HepG2 (cell line): ENCODE measurements around the gene MORN3.
"Not testable (repeated sequence)": the region's sequence is repeated elsewhere in the genome, so short reads cannot be mapped to it uniquely, and the experiment has no call there.

Experiments
- GLI4 ChIP-seq: sonication (generic); formaldehyde crosslinking; IDR thresholded peaks from 2 replicates; pipeline ENCODE4 v1.5.1; 2020; ENCODE audit warnings: missing genetic modification reagents, mild to moderate bottlenecking, moderate library complexity, borderline replicate concordance
- POLR2A ChIP-seq, 2 experiments: IDR thresholded peaks; 2 replicates each; pipeline ENCODE4 v1.6.1; 2011; ENCODE audit warnings: low read depth in 2 of 2, low read length in 2 of 2, mild to moderate bottlenecking in 1 of 2, moderate library complexity in 1 of 2; ENCODE audit not compliant: insufficient read depth in 1 of 2
- TAF1 ChIP-seq: sonication (generic); formaldehyde crosslinking; IDR thresholded peaks from 2 replicates; pipeline ENCODE4 v1.4.0; 2020; ENCODE audit warnings: missing genetic modification reagents

DNA sequence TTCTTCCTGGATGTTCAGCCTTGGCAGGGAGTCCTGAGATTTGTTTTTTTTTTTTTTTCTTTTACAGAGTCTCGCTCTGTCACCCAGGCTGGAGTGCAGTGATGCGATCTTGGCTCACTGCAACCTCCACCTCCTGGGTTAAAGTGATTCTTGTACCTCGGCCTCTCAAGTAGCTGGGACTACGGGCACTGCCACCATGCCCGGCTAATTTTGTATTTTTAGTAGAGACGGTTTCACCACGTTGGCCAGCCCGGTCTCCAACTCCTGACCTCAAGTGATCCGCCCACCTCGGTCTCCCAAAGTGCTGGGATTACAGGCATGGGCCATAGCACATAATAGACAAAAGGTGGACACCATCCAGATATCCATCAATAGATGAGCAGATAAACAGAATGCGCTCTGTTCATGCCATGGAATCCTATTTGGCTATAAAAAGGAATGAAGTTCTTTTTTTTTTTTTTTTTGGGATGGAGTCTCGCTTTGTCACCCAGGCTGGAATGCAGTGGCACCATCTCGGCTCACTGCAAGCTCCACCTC is 10.3 kb upstream of the MORN3 start:
- not testable (repeated sequence) for TF ChIP-seq GLI4 (CRISPR knock-in tag); TAF1 (CRISPR knock-in tag); POLR2A (IDR thresholded peaks at IDR 0.05; ENCODE audit: insufficient read depth in 1 of 2, low read depth in 2 of 2, low read length in 2 of 2)
